Retina (tissue), 1 donor: ENCODE results near the gene CCDC191.

ENCODE experiments used
- DNase-seq: peaks from one replicate; pipeline ENCODE4 v3.0.0-alpha.2; 2016

Gene CCDC191

GRCh38 chr3:113953677-113954076, 102.6 kb downstream of the CCDC191 start:
- no peak for DNase-seq

GRCh38 chr3:113952921-113953320, 103.4 kb downstream of the CCDC191 start:
- no peak for DNase-seq

DNA sequence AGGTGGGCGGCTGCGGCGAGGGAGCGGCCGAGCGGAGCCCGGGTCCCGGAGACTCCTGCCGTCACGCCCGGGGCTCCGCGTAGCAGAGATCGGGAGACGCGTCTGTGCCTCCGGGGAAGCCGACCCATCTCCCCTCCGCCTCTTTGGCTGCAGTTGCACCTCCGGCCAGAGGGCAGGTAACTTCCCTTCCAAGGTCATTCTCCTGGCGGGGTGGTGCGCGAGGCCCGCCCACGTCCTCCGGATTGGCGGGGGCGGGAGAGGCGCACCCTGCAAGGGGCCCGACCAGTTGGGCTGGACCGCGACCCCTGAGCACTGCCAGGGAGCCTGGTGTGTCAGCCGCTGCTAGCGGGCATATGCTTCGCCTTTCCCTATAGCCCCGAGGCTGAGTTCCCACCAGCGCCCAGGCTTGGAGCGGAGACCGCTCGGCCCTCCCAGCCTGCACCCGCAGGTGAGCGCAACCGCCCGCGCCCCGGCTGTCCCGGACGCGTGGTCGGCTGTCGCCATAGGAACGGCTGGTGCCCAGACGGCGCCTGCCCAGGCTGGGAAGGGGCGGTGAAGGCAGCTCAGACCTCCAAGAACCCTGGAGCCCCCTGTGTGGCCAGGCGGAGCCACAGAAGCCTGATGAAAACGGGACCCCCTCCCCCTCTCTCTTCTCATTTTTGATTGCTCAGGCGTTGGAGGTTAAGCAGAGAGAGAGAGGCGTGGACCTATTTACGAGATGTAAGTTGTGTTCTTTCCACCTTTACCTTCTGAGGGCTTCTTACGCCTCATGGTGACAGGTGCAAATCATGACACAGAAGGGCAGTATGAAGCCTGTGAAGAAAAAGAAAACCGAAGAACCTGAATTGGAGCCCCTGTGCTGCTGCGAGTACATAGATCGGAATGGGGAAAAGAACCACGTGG, 108.1 kb downstream of the CCDC191 start:
- peak; percentile 79 for DNase-seq

DNA sequence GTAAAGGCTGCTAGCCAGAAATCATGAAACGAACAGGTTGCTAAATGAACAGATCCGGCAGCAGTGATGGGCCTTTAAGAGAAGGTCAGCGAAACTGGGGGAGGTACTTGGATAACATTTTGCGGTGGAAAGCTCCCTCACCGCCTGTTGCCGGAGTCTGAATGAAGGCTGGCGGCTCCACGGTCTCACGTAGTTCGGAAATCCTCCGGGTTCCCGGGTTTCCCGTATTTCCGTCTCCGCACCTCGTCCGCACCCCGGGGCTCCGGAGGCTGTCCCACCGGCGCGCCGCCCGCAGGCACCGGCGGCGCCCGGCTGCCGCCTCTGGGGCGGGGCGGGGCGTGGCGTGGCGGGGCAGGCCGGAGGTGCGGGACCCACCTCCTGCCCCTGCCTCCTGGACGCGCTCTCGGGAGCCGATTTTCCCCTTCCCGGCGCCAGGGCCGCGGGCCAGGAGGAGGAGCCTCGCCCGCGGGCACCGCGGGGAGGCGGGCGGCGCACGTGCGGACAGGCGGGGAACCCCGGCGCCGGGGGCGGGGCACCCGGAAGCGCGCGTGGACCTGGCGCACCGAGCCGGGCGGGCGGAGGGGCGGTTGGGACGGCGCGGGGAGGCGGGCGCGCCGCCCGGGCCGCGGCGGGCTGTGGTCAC, 108.8 kb downstream of the CCDC191 start, which contains the start of gene ZDHHC23:
Gene ZDHHC23, plus strand, starts transcription at position 642 of the 643 bp plus-strand sequence. CDS start 790 bp downstream, outside the sequence.
- peak; percentile 51 for DNase-seq

DNA sequence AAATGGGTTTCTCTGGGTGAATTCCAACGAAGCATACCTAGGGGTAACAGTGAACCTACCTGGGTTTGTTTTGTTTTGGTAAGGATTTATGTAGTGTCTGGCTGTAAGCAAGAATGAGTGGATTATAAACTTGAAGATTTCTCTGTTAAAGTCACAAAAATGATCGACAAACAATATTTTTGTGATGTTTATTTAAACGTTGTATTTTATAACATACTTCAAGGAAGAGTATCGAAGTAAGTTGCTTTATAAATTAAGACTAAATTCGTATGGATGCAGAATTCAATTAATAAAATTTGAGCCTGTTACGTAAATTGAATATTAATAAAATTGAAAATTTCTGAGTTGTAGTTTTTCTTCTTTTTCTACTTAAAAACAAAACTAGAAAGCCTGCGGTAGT, 109.5 kb downstream of the CCDC191 start:
- DNase-seq, result no peak

GRCh38 chr3:113927556-113927955, 128.8 kb downstream of the CCDC191 start:
- DNase-seq, result no peak

GRCh38 chr3:113914646-113915045, 141.7 kb downstream of the CCDC191 start:
- DNase-seq, result no peak
